UCSD-AML1 (cell line): ENCODE results near the gene SORCS2.

Source experiments
- DNase-seq: peaks from one replicate; lab custom pipeline; 2025; ENCODE audit not compliant: unreplicated experiment; lab: John Stamatoyannopoulos, UW

Gene SORCS2

GRCh38 chr4:7763788-7764187, 571.5 kb downstream of the SORCS2 start:
- no peak for DNase-seq

- no peak for DNase-seq
Measured at GRCh38 chr4:7764466-7764865, 572.1 kb downstream of the SORCS2 start.

GRCh38 chr4:7765666-7766065, 573.3 kb downstream of the SORCS2 start:
- no peak for DNase-seq

GRCh38 chr4:7766086-7766485, 573.7 kb downstream of the SORCS2 start:
- DNase-seq, result no peak

- no peak for DNase-seq
Measured at GRCh38 chr4:7766661-7767345, 574.5 kb downstream of the SORCS2 start.

GRCh38 chr4:7767526-7767925, 575.2 kb downstream of the SORCS2 start:
- no peak for DNase-seq

GRCh38 chr4:7767966-7768365, 575.6 kb downstream of the SORCS2 start:
- no peak for DNase-seq

- no peak for DNase-seq
Measured at GRCh38 chr4:7768736-7769135, 576.4 kb downstream of the SORCS2 start.

- no peak for DNase-seq
Measured at GRCh38 chr4:7769396-7770223, 577.3 kb downstream of the SORCS2 start.

GRCh38 chr4:7770224-7771050, 578.1 kb downstream of the SORCS2 start:
- peak; percentile 54 for DNase-seq

GRCh38 chr4:7771056-7771455, 578.7 kb downstream of the SORCS2 start:
- DNase-seq, result no peak

- no peak for DNase-seq
Measured at GRCh38 chr4:7771541-7772507, 579.5 kb downstream of the SORCS2 start.

GRCh38 chr4:7772711-7773385, 580.5 kb downstream of the SORCS2 start:
- DNase-seq, result no peak

- DNase-seq, result no peak
Measured at GRCh38 chr4:7773401-7774180, 581.3 kb downstream of the SORCS2 start.

- DNase-seq, result no peak
Measured at GRCh38 chr4:7774301-7775294, 582.3 kb downstream of the SORCS2 start.

GRCh38 chr4:7775396-7775795, 583.1 kb downstream of the SORCS2 start:
- no peak for DNase-seq

GRCh38 chr4:7777017-7777710, 584.8 kb downstream of the SORCS2 start:
- no peak for DNase-seq
